NT2/D1 (cell line): ENCODE data around the gene LMAN2.

Experiments used
- SUZ12 ChIP-seq: IDR thresholded peaks from 2 replicates; pipeline ENCODE4 v1.6.1; 2011; ENCODE audit not compliant: insufficient read length, insufficient read depth; ENCODE audit errors: extremely low read depth
- ZNF274 ChIP-seq: IDR thresholded peaks from 2 replicates; pipeline ENCODE4 v1.6.1; 2011; ENCODE audit warnings: mild to moderate bottlenecking, low read depth, low read length

DNA sequence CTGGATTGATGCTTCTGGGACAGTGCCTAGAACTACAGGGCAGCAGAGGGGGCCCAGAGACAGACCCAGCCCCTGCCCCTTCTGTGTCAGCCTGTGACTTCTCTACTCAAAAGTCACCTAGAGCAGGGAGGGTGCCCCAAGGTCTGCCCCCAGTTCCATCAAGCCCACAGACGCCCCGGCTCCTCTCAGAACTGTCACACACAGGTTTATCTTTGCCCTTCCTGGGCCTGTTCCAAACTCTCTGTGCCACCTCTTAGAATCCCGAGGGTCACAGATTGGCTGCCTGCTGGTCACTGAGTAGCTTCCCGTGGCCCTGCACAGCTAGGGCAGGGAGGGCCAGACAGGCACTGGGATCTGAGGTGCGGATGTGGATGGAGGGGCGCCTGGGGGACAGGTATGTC lies 8.0 kb upstream of the LMAN2 start:
- no peak for TF ChIP-seq ZNF274
- no peak for TF ChIP-seq SUZ12
